ENCODE data around the gene TUBA8.
"Not testable (repeated sequence)": the region's sequence is repeated elsewhere in the genome, so short reads cannot be mapped to it uniquely, and the experiment has no call there.

Gene TUBA8

GRCh38 chr22:18136563-18137320, 26.1 kb downstream of the TUBA8 start:
- no peak for DNase-seq

DNA sequence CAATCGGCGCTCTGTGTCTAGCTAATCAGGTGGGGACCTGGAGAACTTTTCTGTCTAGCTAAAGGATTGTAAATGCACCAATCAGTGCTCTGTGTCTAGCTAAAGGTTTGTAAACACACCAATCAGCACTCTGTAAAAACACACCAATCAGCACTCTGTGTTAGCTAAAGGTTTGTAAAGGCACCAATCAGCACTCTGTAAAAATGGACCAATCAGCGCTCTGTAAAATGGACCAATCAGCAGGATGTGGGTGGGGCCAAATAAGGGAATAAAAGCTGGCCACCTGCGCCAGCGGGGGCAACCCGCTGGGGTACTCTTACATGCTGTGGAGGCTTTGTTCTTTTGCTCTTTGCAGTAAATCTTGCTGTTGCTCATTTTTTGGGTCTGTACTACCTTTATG, 30.4 kb downstream of the TUBA8 start:
- not testable (repeated sequence) for DNase-seq

DNA sequence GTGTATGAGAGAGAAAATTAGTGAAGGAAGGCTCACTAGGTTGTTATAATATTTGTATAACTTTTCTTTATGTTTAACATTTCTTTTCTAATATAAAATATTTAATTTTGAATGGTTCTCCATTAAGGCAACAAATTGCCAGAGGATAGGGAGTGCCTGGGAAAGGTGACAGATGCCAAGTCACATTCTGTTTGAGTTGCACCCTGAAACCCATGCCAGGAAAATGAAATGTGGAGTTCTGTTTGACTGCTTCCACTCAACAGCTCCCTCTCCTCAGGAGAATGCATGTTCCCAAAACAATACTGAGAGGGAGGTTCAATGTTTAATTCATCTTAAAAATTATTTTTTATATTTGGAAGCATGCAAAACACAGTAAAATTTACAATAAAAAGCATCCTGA, 33.5 kb downstream of the TUBA8 start:
- DNase-seq: no peak

DNA sequence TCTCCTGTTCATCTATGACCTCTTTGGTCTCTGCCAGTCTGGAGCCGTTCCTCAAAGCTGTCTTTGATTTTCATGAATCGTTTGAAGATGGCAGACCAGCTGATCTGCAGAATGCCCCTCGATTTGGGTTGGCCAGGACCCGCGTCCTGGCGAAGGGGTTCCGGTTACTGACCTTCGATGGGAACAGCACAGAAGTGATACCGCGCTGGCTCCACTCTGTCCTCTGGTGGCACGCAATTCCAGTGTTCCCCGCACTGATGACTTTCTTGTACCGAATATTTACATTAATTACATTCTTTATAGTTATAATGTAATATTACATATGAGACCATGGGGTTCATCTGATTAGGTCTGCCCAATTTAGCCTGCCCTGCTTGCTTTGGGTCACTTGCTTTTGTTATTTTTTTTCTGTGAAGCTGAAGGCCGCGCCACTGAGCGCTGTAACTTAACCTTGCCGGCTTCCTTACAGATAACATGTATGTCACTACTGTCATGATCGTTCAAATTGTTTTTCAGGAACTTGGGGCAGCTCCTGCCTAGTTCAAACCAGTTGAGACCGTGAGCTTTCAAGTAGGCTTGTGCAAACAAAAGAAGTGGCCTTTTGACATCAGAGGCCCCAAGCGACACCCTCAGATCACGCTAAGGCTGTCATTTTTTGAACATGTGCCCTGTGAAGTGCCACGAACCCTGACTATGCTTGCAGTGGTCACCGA, 35.2 kb downstream of the TUBA8 start:
- no peak for DNase-seq

- no peak for DNase-seq
These were observed 35.8 kb downstream of the TUBA8 start for GRCh38 chr22:18146389-18146753.

- DNase-seq: no peak
These were observed 37.2 kb downstream of the TUBA8 start for GRCh38 chr22:18147791-18148190.

GRCh38 chr22:18148293-18148965, 37.8 kb downstream of the TUBA8 start:
- no peak for DNase-seq

GRCh38 chr22:18152519-18152918, 41.9 kb downstream of the TUBA8 start:
- DNase-seq: no peak

GRCh38 chr22:18154821-18155390, 44.3 kb downstream of the TUBA8 start:
- no peak for DNase-seq

- not testable (repeated sequence) for DNase-seq
These were observed 44.9 kb downstream of the TUBA8 start for GRCh38 chr22:18155546-18155945.

GRCh38 chr22:18156878-18157713, 46.5 kb downstream of the TUBA8 start:
- no peak for DNase-seq

DNA sequence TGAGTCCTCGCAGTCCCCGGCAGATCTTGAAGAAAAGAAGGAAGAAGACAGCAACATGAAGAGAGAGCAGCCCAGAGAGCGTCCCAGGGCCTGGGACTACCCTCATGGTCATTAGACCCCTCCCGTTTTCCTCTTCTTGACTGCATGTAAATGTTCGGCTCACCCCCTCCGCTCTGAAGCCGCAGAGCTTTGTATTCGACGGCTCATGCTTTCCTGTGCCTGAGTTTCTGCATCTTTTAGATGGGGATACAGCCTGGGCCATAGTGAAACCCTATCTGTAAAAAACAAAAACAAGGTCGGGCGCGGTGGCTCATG, 47.1 kb downstream of the TUBA8 start:
- DNase-seq: no peak

DNA sequence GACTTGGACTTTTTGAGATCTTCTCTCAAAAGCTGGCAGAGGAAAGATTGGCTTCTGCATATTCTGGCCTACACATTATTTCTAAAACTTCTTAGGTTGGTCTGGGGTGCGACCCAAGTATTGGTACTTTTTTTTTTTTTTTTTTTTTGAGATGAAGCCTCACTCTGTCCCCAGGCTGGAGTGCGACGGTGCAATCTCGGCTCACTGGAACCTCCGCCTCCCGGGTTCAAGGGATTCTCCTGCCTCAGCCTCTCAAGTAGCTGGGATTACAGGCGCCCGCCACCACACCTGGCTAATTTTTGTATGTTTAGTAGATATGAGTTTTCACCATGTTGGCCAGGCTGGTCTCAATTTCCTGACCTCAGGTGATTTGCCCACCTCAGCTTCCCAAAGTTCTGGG, 50.0 kb downstream of the TUBA8 start:
- not testable (repeated sequence) for DNase-seq

GRCh38 chr22:18163843-18164242, 53.2 kb downstream of the TUBA8 start:
- not testable (repeated sequence) for DNase-seq

GRCh38 chr22:18164584-18164983, 54.0 kb downstream of the TUBA8 start:
- not testable (repeated sequence) for DNase-seq

DNA sequence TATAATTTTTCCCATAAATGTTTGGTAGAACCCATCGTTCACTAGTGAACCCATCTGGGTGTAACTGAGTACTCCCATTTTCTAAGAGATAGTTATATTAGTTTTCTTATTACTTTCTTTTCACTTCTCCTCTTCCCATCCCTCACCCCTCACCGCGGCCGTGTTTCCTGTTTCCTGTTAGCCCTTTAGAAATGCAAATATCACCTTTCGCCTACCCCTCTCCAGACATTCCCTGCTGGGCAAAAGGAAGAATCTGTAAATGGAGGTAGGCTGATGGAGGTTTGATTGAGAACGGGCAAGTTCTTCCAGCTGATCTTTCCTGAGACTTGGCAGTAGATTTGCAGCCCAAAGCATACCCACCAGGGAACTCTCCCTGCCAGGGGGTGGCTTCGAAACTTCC, 54.7 kb downstream of the TUBA8 start:
- DNase-seq: not testable (repeated sequence)

GRCh38 chr22:18170284-18170683, 59.7 kb downstream of the TUBA8 start:
- DNase-seq: not testable (repeated sequence)

DNA sequence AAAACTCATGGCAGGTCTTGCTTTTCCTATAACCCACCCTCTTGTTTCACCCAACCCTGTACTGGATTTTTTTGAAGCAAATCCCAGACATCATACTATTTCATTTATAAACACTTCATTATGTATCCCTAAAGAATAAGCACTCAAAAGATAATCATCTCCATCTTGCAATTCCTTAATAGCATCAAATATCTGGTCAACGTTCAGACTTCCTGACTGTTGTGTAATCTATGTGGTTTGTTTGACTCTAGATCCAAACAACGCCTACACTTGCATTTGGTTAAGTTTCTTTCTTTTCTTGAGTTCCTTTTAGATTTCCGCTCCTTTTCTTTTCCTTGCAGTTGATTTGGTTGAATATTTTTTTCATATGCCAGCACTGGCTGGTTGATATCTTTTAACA, 61.6 kb downstream of the TUBA8 start:
- DNase-seq: not testable (repeated sequence)

GRCh38 chr22:18172776-18173175, 62.2 kb downstream of the TUBA8 start:
- not testable (repeated sequence) for DNase-seq

- DNase-seq: not testable (repeated sequence)
These were observed 62.8 kb downstream of the TUBA8 start for GRCh38 chr22:18173441-18173840.
